Measurements from ENCODE around the gene STAT5A. TPM values are rescaled to one million over a fixed set of nuclear protein-coding genes. Genes with fewer than 3 reads are reported as not detected.

Gene STAT5A
- total RNA-seq, 4 donors from 2014 or later: 31.9 to 46.1 (median 34.0) TPM

GRCh38 chr17:42283241-42284023 lies 4.9 kb upstream of the STAT5A start:
- Histone ChIP-seq H3K27me3 (no peaks in the 10 kb centered on the region), H3K4me3 (replicated peaks in 1 of 3) (no peak overlapping the region), H3K27ac (no peak overlapping the region), H3K4me1 (peaks cover 15 to 18% of the 10 kb centered on the region in 2 donors), H3K36me3 (no peaks in the 10 kb centered on the region), H3K9me3 (no peaks in the 10 kb centered on the region)
- no peak for DNase-seq
- intact Hi-C loops (cut with DNase I): no loop called here
- WGBS, 2 donors: 60 to 85% methylated on average over 3 to 7 of the region's 7 CpGs
- TF ChIP-seq CTCF (IDR thresholded peaks at IDR 0.05) (no peak), POLR2A (IDR thresholded peaks at IDR 0.05) (no peak)

GRCh38 chr17:42284024-42284369 lies 4.3 kb upstream of the STAT5A start:
- TF ChIP-seq CTCF (IDR thresholded peaks at IDR 0.05) (no peak), POLR2A (IDR thresholded peaks at IDR 0.05) (no peak)

GRCh38 chr17:42284566-42284965 lies 3.7 kb upstream of the STAT5A start:
- Histone ChIP-seq H3K36me3 (no peaks in the 10 kb centered on the region), H3K9me3 (no peaks in the 10 kb centered on the region), H3K27me3 (no peaks in the 10 kb centered on the region), H3K4me1 (peaks cover 15 to 29% of the 10 kb centered on the region in 2 donors), H3K27ac (no peak overlapping the region), H3K4me3 (replicated peaks in 1 of 3) (no peak overlapping the region)
- DNase-seq: no peak
- TF ChIP-seq POLR2A (IDR thresholded peaks at IDR 0.05) (no peak), CTCF (IDR thresholded peaks at IDR 0.05) (no peak)
- WGBS, 2 donors: 95 to 98% methylated on average over 5 to 6 of the region's 7 CpGs
- intact Hi-C loops (cut with DNase I): no loop called here

More at GRCh38 chr17:42284024-42284369, 4.3 kb upstream of the STAT5A start:
- no peaks in the 10 kb centered on the region for H3K27me3 ChIP-seq
- H3K4me1 ChIP-seq: peaks cover 15 to 23% of the 10 kb centered on the region in 2 donors
- no peaks in the 10 kb centered on the region for H3K9me3 ChIP-seq
- intact Hi-C loops (cut with DNase I): no loop called here
- H3K4me3 ChIP-seq (replicated peaks in 1 of 3): no peak overlapping the region
- no peaks in the 10 kb centered on the region for H3K36me3 ChIP-seq
- H3K27ac ChIP-seq: no peak overlapping the region
- DNase-seq: no peak
- 90 to 91% methylated on average over 5 of the region's 5 CpGs for WGBS, 2 donors

- Histone ChIP-seq H3K36me3 (no peaks in the 10 kb centered on the region), H3K27me3 (no peaks in the 10 kb centered on the region), H3K4me3 (replicated peaks in 1 of 3) (no peak overlapping the region), H3K4me1 (peaks cover 15 to 33% of the 10 kb centered on the region in 2 donors), H3K9me3 (no peaks in the 10 kb centered on the region), H3K27ac (no peak overlapping the region)
- WGBS, 2 donors: 97% methylated on average over 11 of the region's 11 CpGs
- TF ChIP-seq POLR2A (IDR thresholded peaks at IDR 0.05): no peak
- no peak for TF ChIP-seq CTCF (IDR thresholded peaks at IDR 0.05)
- intact Hi-C loops (cut with DNase I): no loop called here
- DNase-seq: no peak
Measured at GRCh38 chr17:42285346-42286050, 2.8 kb upstream of the STAT5A start.

Measured in thyroid gland (tissue), 4 donors.